ENCODE data around the gene TAOK3.

GRCh38 chr12:118256352-118256751 lies 116.4 kb downstream of the TAOK3 start:
- TF ChIP-seq CTCF (IDR thresholded peaks at IDR 0.05) (no peak), POLR2A (IDR thresholded peaks at IDR 0.05) (no peak)
